Endothelial cell of umbilical vein (primary cell): Measurements from ENCODE around the gene SMARCD3.

Experiments used
- CTCF ChIP-seq, 2 donors: IDR thresholded peaks; 1 replicate in 1 of 2; 2 replicates in 1 of 2; pipeline ENCODE4 v1.5.1; 2011; ENCODE audit warnings: low read length in 2 of 2, mild to moderate bottlenecking in 2 of 2, moderate library complexity in 2 of 2, control low read depth in 1 of 2, inconsistent platforms in 1 of 2, low read depth in 1 of 2; ENCODE audit not compliant: insufficient read depth in 1 of 2; ENCODE audit errors: extremely low read depth in 1 of 2
- POLR2AphosphoS5 ChIP-seq: IDR thresholded peaks from 2 replicates; pipeline ENCODE4 v1.6.1; 2012; ENCODE audit warnings: low read depth, mild to moderate bottlenecking, control low read depth, low read length, moderate library complexity; ENCODE audit not compliant: insufficient read depth

GRCh38 chr7:151257990-151258389, 9.5 kb upstream of the SMARCD3 start:
- TF ChIP-seq CTCF (IDR thresholded peaks at IDR 0.05; ENCODE audit: extremely low read depth in 1 of 2, insufficient read depth in 1 of 2, low read depth in 1 of 2, low read length in 2 of 2) (no peak), POLR2AphosphoS5 (no peak)
